ENCODE measurements around the gene CADM1. TPM values are rescaled to one million over a fixed set of nuclear protein-coding genes. Genes with fewer than 3 reads are reported as not detected.

Gene CADM1
- total and polyA plus RNA-seq, 2 donors (not counting 3 experiments of a cell fraction or from before 2014, with no cell fraction given), result 0.52 to 2.6 TPM

- H3K9me3 ChIP-seq (replicated peaks; ENCODE audit: control insufficient read depth, insufficient read depth, low read length), result no peaks in the 10 kb centered on the region
- no peak for DNase-seq (ENCODE audit: low read depth, low spot score)
- H3K79me2 ChIP-seq (ENCODE audit: control insufficient read depth, insufficient read depth, low read length), result no peaks in the 10 kb centered on the region
- no peak overlapping the region for H3K4me3 ChIP-seq (replicated peaks in 1 of 3; ENCODE audit: insufficient read depth in 1 of 3, low read depth in 1 of 3, low read length in 3 of 3)
- dilution Hi-C loops (cut with MboI; ENCODE audit: extremely low pct_ligation_motif_present, low sequenced_read_pairs) (no loop called here), intact Hi-C loops (cut with micrococcal nuclease) (no loop called here)
- H3K9me1 ChIP-seq (replicated peaks; ENCODE audit: control insufficient read depth, extremely low read depth, insufficient read depth, low read length), result no peaks in the 10 kb centered on the region
- ChIA-PET CTCF (no interaction called here), POLR2A (no interaction called here)
- H3K27me3 ChIP-seq (ENCODE audit: control insufficient read depth in 2 of 2, insufficient read depth in 2 of 2, low read length in 2 of 2), result no peaks in the 10 kb centered on the region
- H3K9ac ChIP-seq (replicated peaks; ENCODE audit: extremely low read depth, insufficient read depth, low read length), result no peak overlapping the region
- no TSS peak for BruUV-seq (replicated peaks)
- H3K4me2 ChIP-seq (ENCODE audit: insufficient read depth, low read length), result no peak overlapping the region
- no peaks in the 10 kb centered on the region for H4K20me1 ChIP-seq (replicated peaks; ENCODE audit: control insufficient read depth, extremely low read depth, insufficient read depth, low read length)
- no peak for TF ChIP-seq JUN (IDR thresholded peaks at IDR 0.05; ENCODE audit: borderline replicate concordance, insufficient read depth, insufficient read length, low read depth)
- TF ChIP-seq POLR2AphosphoS5 (IDR thresholded peaks at IDR 0.05; ENCODE audit: insufficient read depth, low read depth, low read length), result no peak
- TF ChIP-seq MYC (IDR thresholded peaks at IDR 0.05; ENCODE audit: low read depth, low read length), result no peak
- TF ChIP-seq, protein P1, sequence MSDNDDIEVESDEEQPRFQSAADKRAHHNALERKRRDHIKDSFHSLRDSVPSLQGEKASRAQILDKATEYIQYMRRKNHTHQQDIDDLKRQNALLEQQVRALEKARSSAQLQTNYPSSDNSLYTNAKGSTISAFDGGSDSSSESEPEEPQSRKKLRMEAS (IDR thresholded peaks at IDR 0.05; ENCODE audit: insufficient read depth, insufficient read length), result no peak
- no peak for TF ChIP-seq FOS (IDR thresholded peaks at IDR 0.05; ENCODE audit: borderline replicate concordance, insufficient read depth, low read length)
- no peak for TF ChIP-seq EZH2 (IDR thresholded peaks at IDR 0.05; ENCODE audit: borderline replicate concordance, low read depth, low read length, severe bottlenecking)
- H3K36me3 ChIP-seq (ENCODE audit: control insufficient read depth in 2 of 2, extremely low read depth in 1 of 2, insufficient read depth in 2 of 2, low read length in 2 of 2), result no peaks in the 10 kb centered on the region
- FAIRE-seq, result no peak
- no peak overlapping the region for H2AFZ ChIP-seq (ENCODE audit: low read depth, low read length)
- no peak overlapping the region for H3K27ac ChIP-seq (ENCODE audit: insufficient read depth, low read depth, low read length)
- H3K4me1 ChIP-seq (ENCODE audit: control insufficient read depth, extremely low read depth, insufficient read depth, low read length), result no peaks in the 10 kb centered on the region
These were observed 107.7 kb downstream of the CADM1 start for GRCh38 chr11:115396533-115396932.

DNA sequence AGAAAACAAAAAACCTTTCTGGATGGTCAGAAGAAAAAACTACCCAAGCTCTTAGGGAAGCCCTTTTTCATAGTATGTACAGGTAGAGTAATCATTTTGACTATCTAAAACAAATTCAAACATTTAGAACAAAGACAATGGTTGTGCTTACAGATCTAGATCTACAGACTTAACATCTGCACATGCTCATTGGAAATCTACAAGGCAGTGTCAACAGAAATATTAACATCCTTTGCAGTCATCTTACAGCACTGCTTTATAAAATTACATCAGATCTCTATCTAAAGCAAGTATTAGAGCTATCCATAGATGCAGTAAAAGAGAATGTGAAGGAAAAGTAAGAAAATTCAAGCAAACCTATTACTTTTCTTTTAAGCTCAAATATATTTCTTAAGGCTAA, 110.3 kb downstream of the CADM1 start:
- Histone ChIP-seq H3K79me2 (ENCODE audit: control insufficient read depth, insufficient read depth, low read length) (no peaks in the 10 kb centered on the region), H3K4me1 (ENCODE audit: control insufficient read depth, extremely low read depth, insufficient read depth, low read length) (no peaks in the 10 kb centered on the region), H3K4me3 (replicated peaks in 1 of 3; ENCODE audit: insufficient read depth in 1 of 3, low read depth in 1 of 3, low read length in 3 of 3) (no peak overlapping the region), H3K9me3 (replicated peaks; ENCODE audit: control insufficient read depth, insufficient read depth, low read length) (no peaks in the 10 kb centered on the region), H4K20me1 (replicated peaks; ENCODE audit: control insufficient read depth, extremely low read depth, insufficient read depth, low read length) (no peaks in the 10 kb centered on the region), H3K9me1 (replicated peaks; ENCODE audit: control insufficient read depth, extremely low read depth, insufficient read depth, low read length) (no peaks in the 10 kb centered on the region), H3K36me3 (ENCODE audit: control insufficient read depth in 2 of 2, extremely low read depth in 1 of 2, insufficient read depth in 2 of 2, low read length in 2 of 2) (no peaks in the 10 kb centered on the region), H3K9ac (replicated peaks; ENCODE audit: extremely low read depth, insufficient read depth, low read length) (no peak overlapping the region), H3K27me3 (ENCODE audit: control insufficient read depth in 2 of 2, insufficient read depth in 2 of 2, low read length in 2 of 2) (no peaks in the 10 kb centered on the region), H2AFZ (ENCODE audit: low read depth, low read length) (no peak overlapping the region), H3K4me2 (ENCODE audit: insufficient read depth, low read length) (no peak overlapping the region), H3K27ac (ENCODE audit: insufficient read depth, low read depth, low read length) (no peak overlapping the region)
- dilution Hi-C loops (cut with MboI; ENCODE audit: extremely low pct_ligation_motif_present, low sequenced_read_pairs), result no loop called here
- no TSS peak for BruUV-seq (replicated peaks)
- ChIA-PET CTCF (interaction anchor here (0.6 kb wide), 1 partner anchor 9 kb away, joined by 3 read pairs; no protein-coding TSS in a partner anchor), POLR2A (no interaction called here)
- DNase-seq (ENCODE audit: low read depth, low spot score) (no peak), FAIRE-seq (no peak)
- intact Hi-C loops (cut with micrococcal nuclease), result loop anchor here (2.0 kb wide), 1 partner anchor 15 kb away; no protein-coding TSS in a partner anchor
- TF ChIP-seq POLR2A (IDR thresholded peaks at IDR 0.05; ENCODE audit: low read depth, low read length) (no peak), POLR2AphosphoS5 (IDR thresholded peaks at IDR 0.05; ENCODE audit: insufficient read depth, low read depth, low read length) (no peak), GATA2 (IDR thresholded peaks at IDR 0.05; ENCODE audit: insufficient read depth, insufficient read length, low read depth, low read length) (no peak), JUN (IDR thresholded peaks at IDR 0.05; ENCODE audit: borderline replicate concordance, insufficient read depth, insufficient read length, low read depth) (no peak), FOS (IDR thresholded peaks at IDR 0.05; ENCODE audit: borderline replicate concordance, insufficient read depth, low read length) (no peak), CTCF (IDR thresholded peaks at IDR 0.05; ENCODE audit: extremely low read depth in 1 of 2, insufficient read depth in 1 of 2, low read depth in 1 of 2, low read length in 2 of 2) (no peak), MYC (IDR thresholded peaks at IDR 0.05; ENCODE audit: low read depth, low read length) (no peak), EZH2 (IDR thresholded peaks at IDR 0.05; ENCODE audit: borderline replicate concordance, low read depth, low read length, severe bottlenecking) (no peak)
- TF ChIP-seq, protein P1 (IDR thresholded peaks at IDR 0.05; ENCODE audit: insufficient read depth, insufficient read length), result no peak
